Liver (tissue), 9 donors: ENCODE results near the gene DMRTC2. TPM values are rescaled to one million over a fixed set of nuclear protein-coding genes. Genes with fewer than 3 reads are reported as not detected.

ENCODE experiments used
- DNase-seq: peaks from one replicate; pipeline ENCODE4 v3.0.0-alpha.2; 2017; ENCODE audit warnings: low spot score
- H3K27ac ChIP-seq, 2 donors: one replicate each; pipeline ENCODE4 v1.7.0; 2013; ENCODE audit warnings: inconsistent platforms in 2 of 2, low read length in 2 of 2, control low read depth in 1 of 2, low read depth in 1 of 2, mild to moderate bottlenecking in 1 of 2
- H3K27me3 ChIP-seq, 4 donors: one replicate each; pipeline versions ENCODE4 v1.6.1 to v1.7.0; 2013; ENCODE audit warnings: low read length in 3 of 4, inconsistent platforms in 1 of 4, mild to moderate bottlenecking in 1 of 4, moderate library complexity in 1 of 4; ENCODE audit not compliant: control insufficient read depth in 4 of 4, insufficient read depth in 4 of 4
- H3K36me3 ChIP-seq, 4 donors: one replicate each; pipeline versions ENCODE4 v1.6.1 to v1.7.0; 2013; ENCODE audit warnings: low read length in 3 of 4, mild to moderate bottlenecking in 3 of 4, low read depth in 1 of 4, moderate library complexity in 1 of 4; ENCODE audit not compliant: control insufficient read depth in 4 of 4, insufficient read depth in 3 of 4
- H3K4me1 ChIP-seq, 4 donors: one replicate each; pipeline versions ENCODE4 v1.6.1 to v1.7.0; 2013; ENCODE audit warnings: low read length in 3 of 4, mild to moderate bottlenecking in 3 of 4, moderate library complexity in 1 of 4; ENCODE audit not compliant: control insufficient read depth in 4 of 4, insufficient read depth in 4 of 4
- H3K4me3 ChIP-seq, 3 donors: one replicate each; pipeline versions ENCODE4 v1.6.1 to v1.7.0; 2013; ENCODE audit warnings: low read length in 3 of 3, control low read depth in 1 of 3, low read depth in 1 of 3, mild to moderate bottlenecking in 1 of 3
- H3K9ac ChIP-seq, 2 donors: one replicate each; pipeline ENCODE4 v1.7.0; 2013; ENCODE audit warnings: low read length in 2 of 2, mild to moderate bottlenecking in 2 of 2, moderate library complexity in 2 of 2, control low read depth in 1 of 2, low read depth in 1 of 2
- H3K9me3 ChIP-seq, 4 donors: one replicate each; pipeline versions ENCODE4 v1.6.1 to v1.7.0; 2013; ENCODE audit warnings: low read length in 3 of 4; ENCODE audit not compliant: control insufficient read depth in 4 of 4
- FOXA1 ChIP-seq: IDR thresholded peaks from 2 replicates; pipeline ENCODE4 v1.6.1; 2016; ENCODE audit warnings: antibody characterized with exemption
- FOXA2 ChIP-seq: IDR thresholded peaks from 2 replicates; pipeline ENCODE4 v1.6.1; 2016; ENCODE audit warnings: antibody characterized with exemption
- GABPA ChIP-seq, 2 donors: IDR thresholded peaks in 1 of 2; conservative IDR thresholded peaks in 1 of 2; 2 replicates each; pipeline ENCODE4 v1.6.1; 2016; ENCODE audit warnings: antibody characterized with exemption in 2 of 2, mild to moderate bottlenecking in 1 of 2, moderate library complexity in 1 of 2
- HNF4G ChIP-seq: IDR thresholded peaks from 2 replicates; pipeline ENCODE4 v1.6.1; 2016; ENCODE audit warnings: antibody characterized with exemption
- JUND ChIP-seq, 2 donors: IDR thresholded peaks; 2 replicates each; pipeline ENCODE4 v1.6.1; 2016; ENCODE audit warnings: antibody characterized with exemption in 2 of 2
- RXRA ChIP-seq, 2 donors: IDR thresholded peaks; 2 replicates each; pipeline ENCODE4 v1.6.1; 2017 to 2018; ENCODE audit warnings: antibody characterized with exemption in 2 of 2, mild to moderate bottlenecking in 1 of 2
- TAF1 ChIP-seq: conservative IDR thresholded peaks from 2 replicates; pipeline ENCODE4 v1.6.1; 2016; ENCODE audit warnings: antibody characterized with exemption, mild to moderate bottlenecking
- YY1 ChIP-seq: IDR thresholded peaks from 2 replicates; pipeline ENCODE4 v1.6.1; 2016; ENCODE audit warnings: antibody characterized with exemption, mild to moderate bottlenecking
- WGBS: extraction: QIAGEN DNeasy Blood & Tissue Kit; methylation state at CpG from one replicate; pipeline ENCODE4 v1.1.7; 2013; 5-methylcytosine and 5-hydroxymethylcytosine counted together
- polyA plus RNA-seq, 2 donors: library from polyadenylated mRNA; stranded (reverse) in 1 of 2; unstranded in 1 of 2; fragments of 200-250 nt in 1 of 2; fragments of >200 nt in 1 of 2; fragmentation: Nextera tagmentation in 1 of 2; extraction: Ambion mirVana in 1 of 2; gene quantifications; one replicate each; pipeline versions ENCODE4 v1.2.1 to v1.2.3, GENCODE V29; 2013 to 2015
- total RNA-seq, 2 donors: library from RNA; depleted of rRNA; stranded (reverse); fragments of >200 nt; gene quantifications; one replicate each; pipeline ENCODE4 v1.2.3, GENCODE V29; 2014
- TF ChIP-seq, protein P1 (sequence below): fragments of 150-350 bp; IDR thresholded peaks from 2 replicates; pipeline ENCODE4 v1.5.1; 2017; ENCODE audit warnings: improper control_type of control experiment, low read depth, low read length; ENCODE audit not compliant: missing input control
- TF ChIP-seq, protein P2 (sequence below): IDR thresholded peaks from 2 replicates; pipeline ENCODE4 v1.6.1; 2016; ENCODE audit warnings: antibody characterized with exemption, mild to moderate bottlenecking
- donor health status: healthy.
- donor health status: healthy.
- donor health status: healthy.
- donor health status: healthy.
- donor health status: healthy.

DMRTC2 gene
- total and polyA plus RNA-seq, 4 donors = not detected

DNA sequence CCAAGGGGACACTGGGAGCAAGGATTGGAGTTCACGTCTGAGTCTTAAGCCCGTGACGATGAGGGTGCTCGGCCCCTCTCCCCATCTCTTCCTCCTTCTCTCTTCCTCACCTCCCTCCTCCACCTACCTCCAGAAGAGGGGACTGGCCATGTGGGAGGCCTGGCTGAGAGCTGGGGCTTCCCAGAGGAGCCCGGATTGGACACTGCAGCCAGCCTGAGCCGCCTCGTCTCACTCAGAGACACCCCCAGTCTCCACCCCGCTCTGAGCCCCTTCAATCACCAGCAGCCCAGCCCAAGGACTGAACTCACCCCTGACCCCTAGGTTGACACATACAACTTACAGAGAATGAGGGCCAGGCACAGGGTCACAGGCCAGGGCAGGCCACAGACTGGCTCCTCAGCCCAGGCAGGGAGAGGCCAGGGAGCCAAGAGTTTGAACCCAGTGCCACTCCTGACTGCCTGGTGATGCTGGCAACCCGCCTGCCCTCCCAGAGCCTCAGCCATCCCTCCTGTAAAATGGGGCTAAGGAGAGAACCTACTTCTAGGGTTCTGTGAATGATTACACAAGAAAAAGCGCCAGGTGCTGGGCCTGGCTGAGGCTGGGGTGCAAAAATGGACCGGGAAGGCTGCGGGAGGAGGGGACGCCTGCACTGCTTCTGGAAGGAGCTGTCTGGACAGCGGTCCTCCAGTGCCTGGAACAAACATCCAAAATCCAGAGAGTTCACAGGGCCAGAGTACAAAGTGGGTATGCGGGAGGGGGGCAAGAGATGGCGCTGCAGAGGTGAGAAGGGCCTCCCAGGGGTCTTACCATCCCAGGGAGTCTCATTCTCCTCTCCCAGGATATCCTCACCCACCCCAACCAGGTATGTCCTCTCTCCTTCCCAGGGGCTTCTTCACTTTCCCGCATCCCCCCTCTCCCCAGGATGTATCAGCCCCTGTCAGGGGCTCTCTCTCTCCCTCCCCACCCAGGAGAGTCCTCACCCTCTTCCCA, 33.4 kb downstream of the DMRTC2 start (continued):
- TF ChIP-seq RXRA (IDR thresholded peaks at IDR 0.05) = no peak
- no peak for TF ChIP-seq GABPA (IDR thresholded peaks at IDR 0.05 in 1 of 2, conservative IDR thresholded peaks at IDR 0.05 in 1 of 2)

DNA sequence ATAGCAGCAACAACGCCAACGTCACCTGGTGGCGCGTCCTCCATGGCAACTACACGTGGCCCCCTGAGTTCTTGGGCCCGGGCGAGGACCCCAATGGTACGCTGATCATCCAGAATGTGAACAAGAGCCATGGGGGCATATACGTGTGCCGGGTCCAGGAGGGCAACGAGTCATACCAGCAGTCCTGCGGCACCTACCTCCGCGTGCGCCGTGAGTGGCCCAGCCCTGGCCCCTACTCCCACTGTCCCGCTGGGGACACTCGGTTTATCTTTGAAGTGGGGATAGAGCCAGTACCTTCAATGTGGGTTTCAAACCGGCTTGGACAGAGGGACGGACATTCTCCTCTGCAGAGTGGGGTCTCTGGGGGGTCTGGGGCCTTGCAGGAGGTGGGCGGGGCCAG, 34.2 kb downstream of the DMRTC2 start:
- Histone ChIP-seq H3K27me3 (no peaks in the 10 kb centered on the region), H3K4me3 (no peak overlapping the region), H3K4me1 (peaks cover 0 to 12% (median 4%) of the 10 kb centered on the region in 4 donors), H3K9me3 (no peaks in the 10 kb centered on the region), H3K9ac (no peak overlapping the region), H3K36me3 (no peaks in the 10 kb centered on the region), H3K27ac (no peak overlapping the region)
- WGBS = 89% methylated on average over 21 of the region's 21 CpGs
- no peak for TF ChIP-seq YY1
- TF ChIP-seq HNF4G = no peak
- TF ChIP-seq, protein P1, sequence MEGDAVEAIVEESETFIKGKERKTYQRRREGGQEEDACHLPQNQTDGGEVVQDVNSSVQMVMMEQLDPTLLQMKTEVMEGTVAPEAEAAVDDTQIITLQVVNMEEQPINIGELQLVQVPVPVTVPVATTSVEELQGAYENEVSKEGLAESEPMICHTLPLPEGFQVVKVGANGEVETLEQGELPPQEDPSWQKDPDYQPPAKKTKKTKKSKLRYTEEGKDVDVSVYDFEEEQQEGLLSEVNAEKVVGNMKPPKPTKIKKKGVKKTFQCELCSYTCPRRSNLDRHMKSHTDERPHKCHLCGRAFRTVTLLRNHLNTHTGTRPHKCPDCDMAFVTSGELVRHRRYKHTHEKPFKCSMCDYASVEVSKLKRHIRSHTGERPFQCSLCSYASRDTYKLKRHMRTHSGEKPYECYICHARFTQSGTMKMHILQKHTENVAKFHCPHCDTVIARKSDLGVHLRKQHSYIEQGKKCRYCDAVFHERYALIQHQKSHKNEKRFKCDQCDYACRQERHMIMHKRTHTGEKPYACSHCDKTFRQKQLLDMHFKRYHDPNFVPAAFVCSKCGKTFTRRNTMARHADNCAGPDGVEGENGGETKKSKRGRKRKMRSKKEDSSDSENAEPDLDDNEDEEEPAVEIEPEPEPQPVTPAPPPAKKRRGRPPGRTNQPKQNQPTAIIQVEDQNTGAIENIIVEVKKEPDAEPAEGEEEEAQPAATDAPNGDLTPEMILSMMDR = no peak
- no peak for TF ChIP-seq JUND (IDR thresholded peaks at IDR 0.05)
- TF ChIP-seq TAF1 = no peak
- no peak for DNase-seq

DNA sequence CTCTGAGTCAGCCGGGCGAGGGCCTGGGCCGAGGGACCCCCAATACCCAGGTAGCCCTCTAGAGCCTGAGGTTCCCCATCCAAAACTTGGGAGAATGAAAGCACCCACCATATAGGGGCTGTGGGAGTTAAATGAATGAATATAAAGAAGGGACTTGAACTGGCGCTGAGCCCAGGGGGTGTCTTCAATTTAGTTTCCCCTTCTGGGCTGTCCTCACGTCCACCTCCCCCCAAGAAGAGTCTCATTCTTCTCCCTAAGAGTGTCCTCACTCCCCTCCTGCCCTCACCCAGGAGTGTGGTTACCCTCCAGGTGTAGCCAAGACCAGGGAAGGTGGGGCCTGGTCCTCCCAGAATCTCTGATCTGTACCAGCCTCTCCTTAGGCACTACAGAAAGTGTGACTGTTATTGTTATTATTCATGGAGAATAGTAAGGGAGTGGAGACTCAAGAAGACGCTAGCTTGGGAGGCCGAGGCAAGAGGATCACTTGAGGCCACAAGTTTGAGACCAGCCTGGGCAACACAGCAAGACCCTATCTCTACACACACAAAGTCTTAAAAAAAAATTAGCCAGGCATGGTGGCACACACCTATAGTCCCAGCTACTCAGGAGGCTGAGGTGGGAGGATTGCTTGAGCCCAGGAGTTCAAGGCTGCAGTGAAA, 35.0 kb downstream of the DMRTC2 start:
- no peak for DNase-seq
- Histone ChIP-seq H3K27me3 (no peaks in the 10 kb centered on the region), H3K36me3 (no peaks in the 10 kb centered on the region), H3K4me1 (peaks cover 0 to 18% (median 7%) of the 10 kb centered on the region in 4 donors), H3K9ac (no peak overlapping the region), H3K4me3 (no peak overlapping the region), H3K9me3 (no peaks in the 10 kb centered on the region), H3K27ac (no peak overlapping the region)
- TF ChIP-seq FOXA2 = no peak
- TF ChIP-seq FOXA1 = no peak
- TF ChIP-seq, protein P2, sequence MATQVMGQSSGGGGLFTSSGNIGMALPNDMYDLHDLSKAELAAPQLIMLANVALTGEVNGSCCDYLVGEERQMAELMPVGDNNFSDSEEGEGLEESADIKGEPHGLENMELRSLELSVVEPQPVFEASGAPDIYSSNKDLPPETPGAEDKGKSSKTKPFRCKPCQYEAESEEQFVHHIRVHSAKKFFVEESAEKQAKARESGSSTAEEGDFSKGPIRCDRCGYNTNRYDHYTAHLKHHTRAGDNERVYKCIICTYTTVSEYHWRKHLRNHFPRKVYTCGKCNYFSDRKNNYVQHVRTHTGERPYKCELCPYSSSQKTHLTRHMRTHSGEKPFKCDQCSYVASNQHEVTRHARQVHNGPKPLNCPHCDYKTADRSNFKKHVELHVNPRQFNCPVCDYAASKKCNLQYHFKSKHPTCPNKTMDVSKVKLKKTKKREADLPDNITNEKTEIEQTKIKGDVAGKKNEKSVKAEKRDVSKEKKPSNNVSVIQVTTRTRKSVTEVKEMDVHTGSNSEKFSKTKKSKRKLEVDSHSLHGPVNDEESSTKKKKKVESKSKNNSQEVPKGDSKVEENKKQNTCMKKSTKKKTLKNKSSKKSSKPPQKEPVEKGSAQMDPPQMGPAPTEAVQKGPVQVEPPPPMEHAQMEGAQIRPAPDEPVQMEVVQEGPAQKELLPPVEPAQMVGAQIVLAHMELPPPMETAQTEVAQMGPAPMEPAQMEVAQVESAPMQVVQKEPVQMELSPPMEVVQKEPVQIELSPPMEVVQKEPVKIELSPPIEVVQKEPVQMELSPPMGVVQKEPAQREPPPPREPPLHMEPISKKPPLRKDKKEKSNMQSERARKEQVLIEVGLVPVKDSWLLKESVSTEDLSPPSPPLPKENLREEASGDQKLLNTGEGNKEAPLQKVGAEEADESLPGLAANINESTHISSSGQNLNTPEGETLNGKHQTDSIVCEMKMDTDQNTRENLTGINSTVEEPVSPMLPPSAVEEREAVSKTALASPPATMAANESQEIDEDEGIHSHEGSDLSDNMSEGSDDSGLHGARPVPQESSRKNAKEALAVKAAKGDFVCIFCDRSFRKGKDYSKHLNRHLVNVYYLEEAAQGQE = no peak
- 81% methylated on average over 7 of the region's 7 CpGs for WGBS
